Skeletal muscle satellite cell (primary cell): ENCODE data around the gene ATP1B3. TPM values are rescaled to one million over a fixed set of nuclear protein-coding genes. Genes with fewer than 3 reads are reported as not detected.
A peak's percentile ranks its signal among the peaks of the same experiment; 100 is the strongest.

Experiments used
- H3K27me3 ChIP-seq: 2 replicates; pipeline ENCODE4 v1.7.0; 2013; ENCODE audit warnings: low read length; ENCODE audit not compliant: control insufficient read depth, insufficient read depth
- H3K36me3 ChIP-seq: 2 replicates; pipeline ENCODE4 v1.7.0; 2013; ENCODE audit warnings: mild to moderate bottlenecking, control low read depth, low read length; ENCODE audit not compliant: insufficient read depth
- H3K4me1 ChIP-seq: 2 replicates; pipeline ENCODE4 v1.7.0; 2013; ENCODE audit warnings: low read length; ENCODE audit not compliant: control insufficient read depth, insufficient read depth
- H3K4me2 ChIP-seq: 2 replicates; pipeline ENCODE4 v1.7.0; 2013; ENCODE audit warnings: mild to moderate bottlenecking, low read length
- H3K4me3 ChIP-seq: 2 replicates; pipeline ENCODE4 v1.7.0; 2013; ENCODE audit warnings: low read length
- H3K9ac ChIP-seq: 2 replicates; pipeline ENCODE4 v1.7.0; 2013; ENCODE audit warnings: mild to moderate bottlenecking, low read depth, low read length, moderate library complexity
- H3K9me3 ChIP-seq: replicated peaks from 2 replicates; pipeline ENCODE4 v1.7.0; 2013; ENCODE audit warnings: mild to moderate bottlenecking, control low read depth, low read length
- total RNA-seq: library from RNA; depleted of rRNA; stranded (reverse); fragments of >200 nt; gene quantifications from 2 replicates; pipeline ENCODE4 v1.2.3, GENCODE V29; 2012; rRNA removed

The ATP1B3 gene
- total RNA-seq: 42.6 and 63.6 TPM in 2 replicates

DNA sequence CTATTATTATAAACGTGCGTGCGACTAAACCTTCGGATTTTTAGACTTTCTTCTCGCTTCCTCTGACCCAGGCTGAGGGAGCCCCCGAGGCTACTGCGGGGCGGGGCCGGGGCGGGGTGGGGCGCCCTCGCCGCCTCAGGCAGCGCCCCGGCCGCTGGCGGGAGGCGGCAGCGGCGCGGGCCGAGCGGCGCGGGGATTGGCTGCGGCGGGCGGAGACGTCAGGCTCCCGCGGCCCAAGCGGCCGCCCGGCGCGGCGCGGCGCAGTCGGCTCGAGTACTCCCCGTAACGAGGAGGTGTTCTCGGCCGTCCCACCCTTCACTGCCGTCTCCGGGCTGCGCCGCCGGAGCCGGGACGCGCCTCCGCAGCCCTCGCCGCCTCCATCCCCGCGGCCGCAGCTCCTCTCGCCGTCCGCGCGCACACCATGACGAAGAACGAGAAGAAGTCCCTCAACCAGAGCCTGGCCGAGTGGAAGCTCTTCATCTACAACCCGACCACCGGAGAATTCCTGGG is at the start of gene ATP1B3:
TSS of gene ATP1B3 (plus strand) at position 263 of the 510 bp plus-strand sequence. CDS start at position 422, 159 bp downstream.
- Histone ChIP-seq H3K4me2 (peak within 1 kb of the TSS; percentile 98), H3K4me3 (peak within 1 kb of the TSS; percentile 98), H3K27me3 (no peaks in the 10 kb centered on the region), H3K4me1 (peaks cover 12% of the 10 kb centered on the region), H3K9ac (peak within 1 kb of the TSS; percentile 91), H3K9me3 (no peaks in the 10 kb centered on the region), H3K36me3 (no peaks in the 10 kb centered on the region)

DNA sequence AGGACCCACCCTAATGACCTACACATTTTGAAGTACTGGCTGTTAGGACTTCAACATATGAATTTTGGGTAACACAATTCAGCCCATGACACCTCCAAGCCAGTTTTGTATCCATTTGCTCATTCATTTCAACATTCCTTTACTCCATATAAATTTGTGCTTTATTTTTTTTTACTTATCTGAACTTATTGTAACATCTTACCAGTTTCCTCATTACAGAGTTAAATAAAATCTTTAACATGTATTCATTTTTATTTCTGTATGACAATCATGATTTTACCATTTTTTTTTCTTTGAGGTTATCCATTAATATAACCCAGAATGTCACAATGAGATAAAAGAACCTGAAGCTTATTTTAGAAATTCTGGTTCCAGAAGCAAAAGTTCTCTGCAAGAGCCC is 48.0 kb upstream of the ATP1B3 start:
- Histone ChIP-seq H3K9me3 (no peaks in the 10 kb centered on the region), H3K4me1 (peaks cover 6% of the 10 kb centered on the region), H3K4me3 (no peak overlapping the region), H3K9ac (no peak overlapping the region), H3K4me2 (no peak overlapping the region), H3K27me3 (no peaks in the 10 kb centered on the region), H3K36me3 (no peaks in the 10 kb centered on the region)

DNA sequence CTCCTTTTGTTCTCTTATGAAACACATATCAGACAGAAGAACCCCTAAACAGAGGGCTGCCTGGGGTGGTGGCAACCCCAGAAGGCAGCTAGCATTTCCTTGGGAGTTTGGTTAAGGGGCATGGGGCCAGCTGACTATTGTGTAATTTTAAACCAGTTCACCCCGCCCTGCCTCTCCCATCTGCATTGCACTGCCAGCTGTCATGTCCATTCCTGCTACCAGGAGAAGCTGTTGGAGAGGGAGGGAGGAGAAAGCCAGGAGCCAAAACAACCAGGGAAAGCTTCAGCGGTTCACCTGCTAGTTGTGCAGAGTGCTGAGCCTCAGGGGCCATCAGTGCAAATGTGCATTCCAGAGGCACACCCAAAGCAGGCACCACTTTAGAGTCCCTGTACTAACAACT is 47.6 kb upstream of the ATP1B3 start:
- Histone ChIP-seq H3K4me3 (no peak overlapping the region), H3K4me2 (no peak overlapping the region), H3K9ac (no peak overlapping the region)

DNA sequence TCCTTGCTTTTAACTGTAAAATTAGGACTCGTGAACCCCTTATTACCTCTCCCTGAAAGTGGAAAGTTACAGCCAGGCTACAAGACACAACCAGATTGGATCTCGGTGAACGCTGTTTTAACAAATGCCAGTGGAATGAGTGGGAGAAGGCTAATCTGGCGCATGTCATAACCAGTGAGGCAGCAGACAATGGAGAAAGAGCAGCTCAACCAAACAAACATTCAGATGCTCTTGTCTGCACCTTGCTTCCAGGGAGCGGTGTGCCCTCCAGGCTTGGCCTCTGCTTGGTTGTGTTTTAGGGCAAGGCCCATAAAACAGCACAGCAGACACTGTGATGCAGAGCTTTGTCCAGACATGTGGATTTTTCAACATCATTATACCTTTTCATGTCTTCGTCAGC is 45.9 kb upstream of the ATP1B3 start:
- H3K27me3 ChIP-seq: no peaks in the 10 kb centered on the region
- H3K9ac ChIP-seq: no peak overlapping the region
- H3K9me3 ChIP-seq: no peaks in the 10 kb centered on the region
- H3K4me2 ChIP-seq: no peak overlapping the region
- peaks cover 6% of the 10 kb centered on the region for H3K4me1 ChIP-seq
- H3K36me3 ChIP-seq: no peaks in the 10 kb centered on the region
- H3K4me3 ChIP-seq: no peak overlapping the region

More for the DNA sequence above, 47.6 kb upstream of the ATP1B3 start:
- no peaks in the 10 kb centered on the region for H3K27me3 ChIP-seq
- H3K36me3 ChIP-seq: no peaks in the 10 kb centered on the region
- no peaks in the 10 kb centered on the region for H3K9me3 ChIP-seq
- H3K4me1 ChIP-seq: peaks cover 6% of the 10 kb centered on the region

DNA sequence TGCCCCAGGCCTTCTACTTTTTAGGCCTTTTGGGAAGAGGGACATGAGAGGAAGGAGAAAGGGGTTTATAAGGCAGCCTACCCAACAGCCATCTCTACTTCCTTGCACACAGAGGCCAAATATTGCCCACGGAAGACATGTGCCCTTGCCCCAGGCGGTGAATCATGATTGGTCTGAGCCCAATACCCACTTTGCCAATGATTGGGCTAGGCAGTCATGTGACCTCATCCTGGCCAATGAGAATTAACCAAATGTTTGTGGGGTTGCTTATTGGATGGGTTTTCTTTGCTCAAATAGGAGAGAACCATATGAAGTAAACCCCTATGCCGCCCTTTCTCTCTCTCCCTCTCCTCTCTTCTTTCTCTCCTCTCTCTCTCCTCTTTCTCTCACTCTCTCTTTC is 42.2 kb upstream of the ATP1B3 start:
- Histone ChIP-seq H3K36me3 (no peaks in the 10 kb centered on the region), H3K4me2 (no peak overlapping the region), H3K27me3 (no peaks in the 10 kb centered on the region), H3K9me3 (no peaks in the 10 kb centered on the region), H3K4me3 (no peak overlapping the region), H3K4me1 (no peaks in the 10 kb centered on the region), H3K9ac (no peak overlapping the region)

DNA sequence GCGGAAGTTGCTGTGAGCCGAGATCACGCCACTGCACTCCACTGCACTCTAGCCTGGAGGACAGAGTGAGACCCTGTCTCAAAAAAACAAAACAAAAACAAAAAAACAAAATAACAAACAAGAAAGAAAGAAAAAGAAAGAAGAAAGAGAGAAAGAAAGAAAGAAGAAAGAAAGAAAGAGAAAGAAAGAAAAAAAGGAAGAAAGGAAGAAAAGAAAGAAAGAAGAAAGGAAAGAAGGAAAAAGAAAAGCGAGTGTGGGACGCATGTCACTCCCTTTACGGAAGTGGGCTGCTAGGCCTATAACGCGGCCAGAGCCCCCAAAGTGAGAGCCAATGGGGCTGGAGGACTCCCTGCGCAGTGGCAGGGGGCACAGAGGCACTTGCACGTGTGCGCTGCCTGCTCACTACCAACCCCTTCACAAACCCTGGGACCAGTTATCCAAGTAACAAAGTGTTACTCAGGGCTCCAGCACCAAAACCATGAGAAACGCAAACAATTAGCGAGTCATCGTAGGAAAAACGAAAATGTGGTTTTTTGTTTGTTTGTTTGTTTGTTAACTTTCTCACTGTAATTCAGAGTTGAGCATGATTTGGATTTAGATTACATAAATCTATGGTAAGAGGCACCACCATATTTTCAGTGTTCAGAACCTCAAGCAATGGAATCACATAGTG is 40.8 kb upstream of the ATP1B3 start:
- H3K9ac ChIP-seq: no peak overlapping the region
- no peak overlapping the region for H3K4me2 ChIP-seq
- H3K27me3 ChIP-seq: no peaks in the 10 kb centered on the region
- no peaks in the 10 kb centered on the region for H3K36me3 ChIP-seq
- H3K4me1 ChIP-seq: peaks cover 4% of the 10 kb centered on the region
- H3K9me3 ChIP-seq: no peaks in the 10 kb centered on the region
- no peak overlapping the region for H3K4me3 ChIP-seq

DNA sequence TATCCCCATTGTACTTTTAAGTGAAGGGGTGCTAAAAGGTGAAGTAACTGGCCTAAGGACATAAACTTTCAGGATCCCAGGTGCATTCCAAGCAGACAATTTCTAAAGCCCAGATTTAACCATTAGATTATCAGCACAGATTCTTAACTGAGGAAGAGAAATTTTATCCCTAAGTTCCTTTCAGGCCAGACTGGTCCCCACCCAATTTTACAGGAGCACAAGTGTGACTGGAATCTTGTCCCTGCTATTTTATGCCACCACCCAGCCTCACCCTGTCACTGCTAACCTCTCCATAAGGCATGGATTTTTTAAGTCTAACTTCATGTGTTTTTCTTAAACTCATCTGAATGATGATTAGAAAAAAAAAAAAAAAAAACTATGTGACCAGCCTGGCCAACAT is 37.1 kb upstream of the ATP1B3 start:
- Histone ChIP-seq H3K4me1 (peaks cover 13% of the 10 kb centered on the region), H3K27me3 (no peaks in the 10 kb centered on the region), H3K9me3 (no peaks in the 10 kb centered on the region), H3K9ac (no peak overlapping the region), H3K4me3 (no peak overlapping the region), H3K4me2 (no peak overlapping the region), H3K36me3 (no peaks in the 10 kb centered on the region)

DNA sequence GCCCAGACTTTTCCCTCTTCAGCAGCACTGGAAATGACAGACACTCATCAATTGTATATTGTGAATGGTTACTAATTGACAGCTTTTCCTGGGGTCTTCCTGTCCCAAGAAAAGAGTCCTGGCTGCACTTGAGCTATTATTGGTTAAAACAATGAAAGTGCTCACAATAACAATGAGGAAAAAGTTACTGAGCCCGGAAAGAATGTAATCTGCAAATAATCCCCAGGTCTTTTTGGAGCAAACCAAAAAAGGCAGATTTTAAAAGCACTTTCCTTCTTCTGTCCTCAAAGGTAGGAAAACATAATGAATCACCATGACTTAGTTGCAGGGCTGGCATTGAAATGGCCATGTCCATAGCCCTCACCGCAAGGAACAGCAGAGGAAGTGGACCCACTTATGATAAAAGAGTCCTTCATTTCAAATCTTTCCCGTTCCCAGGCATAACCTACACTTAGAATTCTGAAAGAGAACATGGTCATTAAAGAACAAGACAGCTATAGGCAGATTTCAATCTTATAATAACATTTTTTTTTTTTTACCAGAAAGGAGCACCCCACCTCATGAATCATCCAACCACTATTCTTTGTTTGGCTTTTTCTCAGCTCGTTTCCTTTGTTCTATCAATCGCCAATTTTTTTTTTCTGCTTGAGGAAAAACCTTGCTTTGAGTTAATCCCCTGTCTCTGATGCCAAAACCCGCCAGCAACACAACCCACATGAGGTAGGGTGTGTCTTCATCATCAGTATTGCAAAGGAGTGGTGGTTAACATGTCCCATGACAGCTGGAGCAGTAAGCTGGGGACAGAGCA is 35.5 kb upstream of the ATP1B3 start:
- no peaks in the 10 kb centered on the region for H3K27me3 ChIP-seq
- H3K4me1 ChIP-seq: peaks cover 13% of the 10 kb centered on the region
- no peak overlapping the region for H3K9ac ChIP-seq
- H3K9me3 ChIP-seq: no peaks in the 10 kb centered on the region
- peak overlapping the region; percentile 7 for H3K4me3 ChIP-seq
- no peaks in the 10 kb centered on the region for H3K36me3 ChIP-seq
- H3K4me2 ChIP-seq: peak overlapping the region; percentile 49

DNA sequence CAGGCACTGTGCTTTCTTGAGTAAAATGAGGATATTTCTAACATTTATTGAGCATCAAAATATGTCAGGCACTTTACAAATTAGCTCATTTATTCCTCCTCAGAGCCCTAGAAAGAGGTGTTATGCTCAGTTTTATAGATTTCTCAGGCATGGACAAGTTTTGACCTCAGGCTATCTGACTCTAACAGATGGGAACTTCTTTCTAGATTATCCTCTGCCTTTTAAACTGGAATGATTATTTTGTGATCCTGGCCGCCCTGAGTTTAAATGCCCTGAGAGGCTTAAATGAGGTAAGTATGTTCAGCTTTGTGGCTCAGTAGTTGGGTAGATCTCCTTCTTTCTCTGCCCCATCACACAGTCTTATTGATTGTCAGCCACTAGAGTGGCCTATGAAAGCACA is 32.3 kb upstream of the ATP1B3 start:
- Histone ChIP-seq H3K4me1 (peaks cover 13% of the 10 kb centered on the region), H3K36me3 (no peaks in the 10 kb centered on the region)

DNA sequence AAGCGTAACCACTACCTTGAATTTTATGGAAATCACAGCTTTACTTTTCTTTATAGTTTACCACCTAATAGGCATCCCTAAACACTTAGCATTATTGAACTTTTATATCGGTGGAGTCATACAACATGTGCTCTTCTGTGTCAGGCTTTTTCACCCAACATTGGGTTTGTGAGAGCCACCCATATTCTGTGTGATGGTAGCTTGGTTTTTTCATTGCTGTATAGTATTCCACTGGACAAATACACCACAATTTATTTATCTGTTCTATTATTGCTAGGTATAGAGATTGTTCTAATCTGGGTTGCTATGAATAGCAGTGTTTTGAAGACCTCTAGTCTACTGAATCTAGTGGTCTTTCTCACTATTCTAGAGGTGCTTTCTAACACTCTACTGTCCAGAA is 31.6 kb upstream of the ATP1B3 start:
- no peak overlapping the region for H3K9ac ChIP-seq
- no peak overlapping the region for H3K4me3 ChIP-seq
- H3K27me3 ChIP-seq: no peaks in the 10 kb centered on the region
- H3K4me2 ChIP-seq: no peak overlapping the region
- no peaks in the 10 kb centered on the region for H3K36me3 ChIP-seq
- no peaks in the 10 kb centered on the region for H3K9me3 ChIP-seq
- H3K4me1 ChIP-seq: peaks cover 13% of the 10 kb centered on the region

More for the DNA sequence above, 32.3 kb upstream of the ATP1B3 start:
- H3K9ac ChIP-seq: no peak overlapping the region
- H3K27me3 ChIP-seq: no peaks in the 10 kb centered on the region
- no peak overlapping the region for H3K4me2 ChIP-seq
- no peak overlapping the region for H3K4me3 ChIP-seq
- H3K9me3 ChIP-seq: no peaks in the 10 kb centered on the region

DNA sequence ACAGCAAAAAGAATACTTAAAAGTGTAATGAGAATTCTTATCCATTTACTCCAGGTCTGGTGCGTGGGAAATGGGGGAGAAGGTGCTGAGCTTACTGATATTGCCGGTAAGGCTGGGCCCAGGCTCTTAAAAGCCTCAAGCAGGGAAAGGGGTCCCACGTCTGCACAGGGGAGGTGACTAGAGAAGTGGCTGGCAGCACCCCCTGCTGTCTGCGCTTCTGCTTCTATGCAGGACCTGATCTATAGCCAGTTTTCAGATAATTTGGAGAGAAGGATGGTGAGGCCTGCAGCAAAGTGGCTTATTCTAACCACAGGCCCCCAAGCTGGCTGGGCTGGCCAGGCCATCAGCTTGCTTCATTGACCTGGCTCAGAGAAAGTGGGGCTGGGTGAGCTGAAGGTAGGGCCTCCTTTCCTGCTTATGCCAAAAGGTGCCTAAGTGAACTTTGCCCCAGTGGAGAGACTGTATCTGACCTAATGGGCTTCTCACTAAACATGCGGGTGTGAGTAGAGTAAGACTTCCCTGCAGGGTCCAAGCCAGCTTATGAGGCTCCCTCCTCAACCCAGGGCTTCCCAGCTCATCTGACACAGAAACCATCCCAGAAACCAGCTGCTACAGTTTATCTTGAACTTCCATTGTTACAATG is 30.9 kb upstream of the ATP1B3 start:
- Histone ChIP-seq H3K4me2 (no peak overlapping the region), H3K27me3 (no peaks in the 10 kb centered on the region), H3K4me1 (peaks cover 10% of the 10 kb centered on the region)

More for the DNA sequence above, 30.9 kb upstream of the ATP1B3 start:
- H3K36me3 ChIP-seq: no peaks in the 10 kb centered on the region
- no peak overlapping the region for H3K9ac ChIP-seq
- no peak overlapping the region for H3K4me3 ChIP-seq
- no peaks in the 10 kb centered on the region for H3K9me3 ChIP-seq
